GM12892 (cell line): ENCODE measurements around the gene PFDN1.

ENCODE experiments used
- POLR2A ChIP-seq: IDR thresholded peaks from 2 replicates; pipeline ENCODE4 v1.6.1; 2011; ENCODE audit warnings: low read depth, low read length, control low read depth
- POLR2AphosphoS5 ChIP-seq: IDR thresholded peaks from 2 replicates; pipeline ENCODE4 v1.6.1; 2011; ENCODE audit warnings: low read depth, low read length, control low read depth

- TF ChIP-seq POLR2A (no peak), POLR2AphosphoS5 (no peak)
These were observed 37.1 kb downstream of the PFDN1 start for GRCh38 chr5:140265845-140266244.
